ENCODE results near the gene DDX10.

DNA sequence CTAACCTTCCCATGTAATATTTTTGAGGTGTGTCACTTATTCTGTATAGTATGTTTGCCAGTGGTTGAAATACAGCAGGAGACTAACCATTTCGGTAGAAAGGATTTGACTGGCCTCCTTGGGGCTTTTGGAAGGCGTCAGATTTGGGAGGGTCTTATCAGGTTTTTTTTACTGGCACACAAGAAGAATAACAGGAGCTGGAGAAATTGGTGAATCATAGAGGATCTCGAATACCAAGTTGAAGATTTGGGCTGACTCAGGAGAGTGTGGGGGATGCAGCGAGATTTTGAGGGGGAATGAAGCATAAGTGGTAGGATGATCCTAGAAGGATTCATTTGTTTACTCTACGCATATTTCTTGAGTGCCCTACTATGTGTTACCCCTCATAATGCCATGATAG is 200.5 kb downstream of the DDX10 start:
- no peak for TF ChIP-seq CTCF (IDR thresholded peaks at IDR 0.05)
- no peak for TF ChIP-seq POLR2A (IDR thresholded peaks at IDR 0.05)
- no peak for TF ChIP-seq POLR2AphosphoS5 (IDR thresholded peaks at IDR 0.05)
